KG1 (cell line): Measurements from ENCODE around the gene SUPT5H.

Experiments
- DNase-seq: peaks from one replicate; lab custom pipeline; 2025; lab: John Stamatoyannopoulos, UW

The SUPT5H gene

GRCh38 chr19:39524495-39524894, 79.1 kb downstream of the SUPT5H start:
- DNase-seq, result no peak

- DNase-seq, result no peak
These were observed 79.8 kb downstream of the SUPT5H start for GRCh38 chr19:39525205-39525604.
